GM19452 (cell line): Measurements from ENCODE around the gene TYRO3.
"Not testable (repeated sequence)": the region's sequence is repeated elsewhere in the genome, so short reads cannot be mapped to it uniquely, and the experiment has no call there.

Source experiments
- ATAC-seq: cut with Tn5 transposase; IDR thresholded peaks from one replicate; pipeline ENCODE4 v1.9.1; 2021; ENCODE audit not compliant: unreplicated experiment

TYRO3 gene

GRCh38 chr15:41572866-41573265, 13.9 kb downstream of the TYRO3 start:
- no peak for ATAC-seq

DNA sequence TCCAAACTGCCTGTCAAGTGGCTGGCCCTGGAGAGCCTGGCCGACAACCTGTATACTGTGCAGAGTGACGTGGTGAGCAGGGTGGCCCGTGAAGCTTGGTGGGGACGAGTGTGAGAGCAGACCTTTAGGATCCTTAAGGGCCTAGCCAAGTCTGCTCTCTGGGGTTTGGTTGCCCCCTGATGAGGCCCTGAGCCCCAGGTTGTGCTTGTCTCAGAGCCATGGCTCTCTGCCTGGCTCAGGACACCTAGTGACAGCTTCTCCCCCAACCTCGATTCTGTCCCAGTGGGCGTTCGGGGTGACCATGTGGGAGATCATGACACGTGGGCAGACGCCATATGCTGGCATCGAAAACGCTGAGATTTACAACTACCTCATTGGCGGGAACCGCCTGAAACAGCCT, 14.4 kb downstream of the TYRO3 start:
- no peak for ATAC-seq

DNA sequence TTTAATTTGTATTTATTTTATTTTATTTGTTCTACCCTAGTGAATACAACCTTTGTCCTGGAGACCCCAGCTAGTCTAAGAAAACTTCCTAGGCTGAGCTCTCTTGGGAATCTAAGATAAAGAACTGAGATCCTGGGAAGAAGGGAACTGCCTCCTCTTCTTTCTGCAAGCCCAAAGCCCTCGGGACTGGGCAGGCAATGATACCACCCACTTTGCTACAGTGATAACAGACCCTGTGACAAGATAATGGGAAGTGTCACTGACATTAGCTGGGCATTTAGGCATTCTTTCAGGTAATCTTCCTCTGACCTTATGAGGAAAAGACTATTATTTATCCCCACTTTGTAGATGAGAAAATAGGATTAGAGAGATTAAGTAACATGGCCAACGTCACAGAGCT, 15.1 kb downstream of the TYRO3 start:
- no peak for ATAC-seq

- ATAC-seq: no peak
Observed at GRCh38 chr15:41575282-41575681, 16.3 kb downstream of the TYRO3 start.

DNA sequence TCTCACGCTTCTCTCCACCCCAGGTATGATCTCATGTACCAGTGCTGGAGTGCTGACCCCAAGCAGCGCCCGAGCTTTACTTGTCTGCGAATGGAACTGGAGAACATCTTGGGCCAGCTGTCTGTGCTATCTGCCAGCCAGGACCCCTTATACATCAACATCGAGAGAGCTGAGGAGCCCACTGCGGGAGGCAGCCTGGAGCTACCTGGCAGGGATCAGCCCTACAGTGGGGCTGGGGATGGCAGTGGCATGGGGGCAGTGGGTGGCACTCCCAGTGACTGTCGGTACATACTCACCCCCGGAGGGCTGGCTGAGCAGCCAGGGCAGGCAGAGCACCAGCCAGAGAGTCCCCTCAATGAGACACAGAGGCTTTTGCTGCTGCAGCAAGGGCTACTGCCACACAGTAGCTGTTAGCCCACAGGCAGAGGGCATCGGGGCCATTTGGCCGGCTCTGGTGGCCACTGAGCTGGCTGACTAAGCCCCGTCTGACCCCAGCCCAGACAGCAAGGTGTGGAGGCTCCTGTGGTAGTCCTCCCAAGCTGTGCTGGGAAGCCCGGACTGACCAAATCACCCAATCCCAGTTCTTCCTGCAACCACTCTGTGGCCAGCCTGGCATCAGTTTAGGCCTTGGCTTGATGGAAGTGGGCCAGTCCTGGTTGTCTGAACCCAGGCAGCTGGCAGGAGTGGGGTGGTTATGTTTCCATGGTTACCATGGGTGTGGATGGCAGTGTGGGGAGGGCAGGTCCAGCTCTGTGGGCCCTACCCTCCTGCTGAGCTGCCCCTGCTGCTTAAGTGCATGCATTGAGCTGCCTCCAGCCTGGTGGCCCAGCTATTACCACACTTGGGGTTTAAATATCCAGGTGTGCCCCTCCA, 19.1 kb downstream of the TYRO3 start:
- no peak for ATAC-seq

- ATAC-seq: no peak
Observed at GRCh38 chr15:41578736-41579383, 19.8 kb downstream of the TYRO3 start.

DNA sequence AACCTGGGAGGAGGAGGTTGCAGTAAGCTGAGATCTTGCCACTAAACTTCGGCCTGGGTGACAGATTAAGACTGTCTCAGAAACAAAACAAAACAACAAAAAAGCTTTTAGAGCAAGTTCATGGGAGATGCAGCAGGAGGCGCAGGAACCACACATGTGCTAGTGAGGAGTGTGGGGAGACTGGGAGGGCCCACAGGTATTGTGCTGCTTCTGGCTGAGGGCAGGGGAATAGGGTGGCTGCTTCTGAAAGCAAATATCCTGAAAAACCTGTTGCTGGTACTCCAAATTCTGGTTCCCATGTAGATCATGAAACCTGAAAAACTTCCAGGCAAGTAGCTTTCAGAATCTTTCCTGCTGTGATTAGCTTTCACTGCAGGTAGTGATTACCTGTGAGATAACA, 22.1 kb downstream of the TYRO3 start:
- ATAC-seq: no peak

GRCh38 chr15:41583795-41584194, 24.8 kb downstream of the TYRO3 start:
- ATAC-seq: no peak

- ATAC-seq: no peak
Observed at GRCh38 chr15:41584636-41585126, 25.7 kb downstream of the TYRO3 start.

DNA sequence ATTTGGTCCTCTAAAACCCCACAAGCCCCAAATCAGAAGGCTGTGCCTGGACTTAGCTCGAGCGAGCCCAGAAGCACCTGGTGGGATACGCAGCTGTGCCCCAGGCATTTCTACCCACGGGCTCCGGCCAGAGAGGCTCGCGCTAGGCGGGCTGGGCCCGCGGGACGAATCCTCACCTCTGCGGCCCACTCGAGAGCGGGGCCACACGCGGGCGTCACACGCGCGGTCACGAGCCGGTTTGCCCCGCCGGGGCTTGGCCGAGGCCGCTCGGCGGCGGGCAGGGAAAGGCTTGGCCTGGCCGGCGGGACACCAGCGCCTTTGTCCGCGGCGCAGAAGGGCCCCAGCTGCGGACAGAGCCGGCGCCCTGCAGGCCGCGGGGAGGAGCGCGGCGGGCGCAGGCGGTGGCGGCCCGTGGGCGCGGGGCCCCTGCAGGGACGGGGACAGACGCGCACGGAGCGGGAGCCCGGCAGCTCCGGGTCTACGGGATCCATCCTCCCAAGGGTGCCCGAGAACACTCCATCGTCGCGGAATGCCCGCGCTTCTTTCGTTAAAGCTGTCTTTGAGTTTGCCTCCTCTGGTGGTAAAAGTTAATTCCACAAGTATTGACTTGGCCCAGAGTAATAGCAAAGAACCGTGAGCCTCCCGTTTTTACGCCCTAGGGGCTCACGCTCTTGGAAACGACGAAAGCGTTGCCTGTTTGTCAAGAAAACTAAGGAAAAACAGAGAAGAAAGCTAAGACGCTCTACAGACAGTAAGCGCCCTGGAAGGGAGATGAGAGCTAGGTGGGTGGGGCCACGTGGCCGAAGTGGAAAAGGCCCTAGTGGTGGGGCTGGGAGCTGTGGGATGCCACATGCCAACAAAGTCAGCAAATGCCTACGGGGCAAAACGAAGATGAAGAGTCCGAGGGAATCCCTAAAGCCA, 26.4 kb downstream of the TYRO3 start:
- ATAC-seq: no peak

DNA sequence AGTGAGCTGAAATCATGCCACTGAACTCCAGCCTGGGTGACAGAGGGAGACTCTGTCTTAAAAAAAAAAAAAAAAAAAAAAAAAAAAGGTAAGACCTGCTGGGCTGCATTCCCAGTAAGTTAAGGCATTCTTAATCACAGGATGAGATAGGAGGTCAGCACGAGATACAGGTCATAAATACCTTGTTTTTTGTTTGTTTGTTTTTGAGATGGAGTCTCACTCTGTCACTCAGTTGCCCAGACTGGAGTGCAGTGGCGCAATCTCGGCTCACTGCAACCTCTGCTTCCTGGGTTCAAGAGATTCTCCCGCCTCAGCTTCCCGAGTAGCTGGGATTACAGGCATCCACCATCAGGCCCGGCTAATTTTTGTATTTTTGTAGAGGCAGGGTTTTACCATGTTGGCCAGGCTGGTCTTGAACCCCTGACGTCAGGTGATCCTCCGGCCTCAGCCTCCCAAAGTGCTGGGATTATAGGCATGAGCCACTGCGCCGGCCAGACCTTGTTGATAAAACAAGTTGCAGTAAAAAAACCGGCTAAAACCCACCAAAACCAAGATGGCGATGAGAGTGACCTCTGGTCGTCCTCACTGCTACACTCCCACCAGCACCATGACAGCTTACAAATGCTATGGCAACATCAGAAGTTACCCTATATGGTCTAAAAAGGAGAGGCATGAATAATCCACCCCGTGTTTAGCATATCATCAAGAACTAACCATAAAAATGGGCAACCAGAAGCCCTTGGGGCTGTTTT, 27.7 kb downstream of the TYRO3 start:
- not testable (repeated sequence) for ATAC-seq

DNA sequence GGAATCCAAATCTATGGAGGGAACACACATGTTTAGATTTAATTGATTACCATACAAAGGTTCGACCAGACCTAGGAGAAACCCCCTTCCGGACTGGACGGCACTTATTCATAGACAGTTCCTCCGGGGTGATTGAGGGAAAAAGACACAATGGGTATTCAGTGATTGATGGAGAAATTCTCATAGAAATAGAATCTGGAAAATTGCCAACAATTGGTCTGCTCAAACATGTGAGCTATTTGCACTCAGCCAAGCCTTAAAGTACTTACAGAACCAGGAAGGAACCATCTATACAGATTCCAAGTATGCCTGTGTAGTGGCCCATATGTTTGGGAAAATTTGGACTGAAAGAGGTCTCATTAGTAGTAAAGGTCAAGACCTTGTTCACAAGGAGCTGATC, 30.0 kb downstream of the TYRO3 start:
- ATAC-seq: not testable (repeated sequence)

DNA sequence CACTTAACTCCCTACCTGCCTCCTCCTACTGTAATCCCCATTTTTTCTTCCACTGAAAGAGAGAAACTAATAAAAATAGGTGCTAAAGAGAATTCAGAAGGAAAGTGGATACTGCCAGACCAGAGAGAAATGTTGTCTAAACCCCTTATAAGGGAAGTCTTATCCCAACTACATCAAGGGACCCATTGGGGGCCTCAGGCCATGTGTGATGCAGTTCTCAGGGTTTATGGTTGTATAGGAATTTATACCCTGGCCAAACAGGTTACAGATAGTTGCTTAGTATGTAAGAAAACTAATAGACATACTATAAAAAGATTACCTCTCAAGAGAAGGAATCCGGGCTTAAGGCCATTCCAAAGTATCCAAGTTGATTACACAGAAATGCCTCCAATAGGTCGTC, 30.6 kb downstream of the TYRO3 start:
- not testable (repeated sequence) for ATAC-seq

DNA sequence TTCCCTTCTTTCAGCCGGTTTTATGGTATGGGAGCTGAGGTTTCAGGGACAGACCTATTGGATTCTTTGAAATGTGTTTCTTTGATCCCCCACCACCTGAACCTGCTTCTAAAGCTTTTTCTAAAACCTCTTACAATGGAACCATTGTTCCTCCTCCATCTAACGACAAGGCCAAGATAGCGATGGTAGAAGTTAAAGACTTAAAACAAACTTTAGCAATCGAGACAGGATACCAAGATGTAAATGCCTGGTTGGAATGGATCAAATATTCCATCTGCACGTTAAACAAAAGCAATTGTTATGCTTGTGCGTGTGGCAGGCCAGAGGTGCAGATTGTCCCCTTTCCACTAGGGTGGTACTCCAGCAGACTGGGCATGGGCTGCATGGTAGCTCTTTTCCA, 32.2 kb downstream of the TYRO3 start:
- not testable (repeated sequence) for ATAC-seq

- ATAC-seq: not testable (repeated sequence)
Observed at GRCh38 chr15:41592718-41593117, 33.7 kb downstream of the TYRO3 start.

- no peak for ATAC-seq
Observed at GRCh38 chr15:41594801-41595746, 36.1 kb downstream of the TYRO3 start.

- no peak for ATAC-seq
Observed at GRCh38 chr15:41596972-41597371, 38.0 kb downstream of the TYRO3 start.

DNA sequence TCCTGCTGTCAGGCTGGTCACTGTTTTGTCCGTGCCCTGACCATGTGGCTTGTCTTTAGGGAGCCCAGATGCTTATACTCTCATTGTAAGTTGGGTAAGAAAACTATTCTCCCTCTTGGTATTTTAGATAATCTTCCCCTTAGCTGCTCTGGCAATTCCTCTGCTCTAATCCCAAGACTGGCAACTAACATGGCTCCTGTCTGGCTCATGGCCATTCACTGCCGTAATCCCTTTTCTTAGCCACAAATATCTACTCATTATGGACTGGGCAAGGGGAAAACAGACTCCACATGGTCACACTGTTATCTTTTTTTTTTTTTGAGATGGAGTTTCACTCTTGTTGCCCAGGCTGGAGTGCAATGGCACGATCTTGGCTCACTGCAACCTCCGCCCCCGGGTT, 38.8 kb downstream of the TYRO3 start:
- ATAC-seq: no peak

DNA sequence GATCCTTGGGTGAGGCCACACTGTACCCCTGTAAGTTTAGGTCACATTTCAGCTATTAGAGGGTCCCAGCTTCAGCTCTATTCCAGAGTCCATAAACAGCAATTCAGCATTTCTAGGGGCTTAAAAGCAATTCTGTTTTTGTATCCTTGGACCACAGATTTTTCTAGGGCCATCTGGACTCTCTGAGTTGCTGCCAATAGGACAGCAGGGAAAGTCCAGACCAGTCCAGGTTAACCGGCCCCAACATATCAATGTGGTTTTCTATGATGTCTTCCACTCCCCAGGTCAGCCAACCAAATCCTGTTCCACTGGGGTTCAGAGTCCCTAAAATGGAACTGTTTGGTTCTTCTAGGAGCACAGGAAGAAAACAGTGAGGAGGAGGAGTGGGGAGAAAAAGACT, 40.0 kb downstream of the TYRO3 start:
- ATAC-seq: no peak
